OCI-LY3 (cell line): ENCODE measurements around the gene FAM13A.

Experiments used
- CTCF ChIP-seq: fragments of 200-600, 300-600 bp; sonication (generic); IDR thresholded peaks from 2 replicates; pipeline ENCODE4 v1.5.1; 2014; ENCODE audit warnings: antibody characterized with exemption, low read length, low read depth
- EZH2phosphoT487 ChIP-seq: fragments of 200-600 bp; shearing (Covaris generic); IDR thresholded peaks from 2 replicates; pipeline ENCODE4 v1.6.1; 2018; ENCODE audit warnings: antibody characterized with exemption, mixed run types, low read depth

DNA sequence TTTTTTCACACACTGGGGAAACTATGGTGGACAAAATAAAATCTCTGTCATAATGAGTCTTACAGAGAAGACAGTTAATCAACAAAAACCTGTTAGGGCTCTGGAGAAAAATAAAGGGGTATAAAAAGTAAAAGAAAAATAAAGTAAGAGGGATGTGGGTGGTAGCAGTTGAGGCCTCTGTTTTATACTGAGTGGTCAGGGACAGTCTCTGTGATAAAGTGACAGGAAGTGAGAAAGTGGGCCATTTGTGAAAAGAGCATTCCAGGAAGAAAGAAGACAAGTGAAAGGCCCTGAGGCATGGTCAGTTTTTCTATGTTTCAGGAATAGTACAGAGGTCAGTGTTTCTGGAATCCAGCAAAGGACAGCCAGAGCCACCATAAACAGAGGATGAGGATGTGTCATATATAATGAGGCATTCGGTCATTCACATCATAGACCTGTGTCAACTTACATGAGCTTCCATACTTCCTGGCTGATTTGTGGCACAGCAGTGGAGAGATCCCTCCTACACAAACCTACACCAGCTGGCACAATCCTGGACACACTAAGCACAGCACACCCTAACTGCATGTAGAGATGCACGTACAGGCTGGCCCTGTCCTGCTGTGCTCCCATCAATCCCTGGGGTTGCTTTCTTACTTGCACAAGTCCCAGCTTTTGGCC lies 295.0 kb downstream of the FAM13A start:
- TF ChIP-seq CTCF = no peak
- TF ChIP-seq EZH2phosphoT487 = no peak
